ELF-1 (cell line): ENCODE results near the gene SRRM5.
"Not testable (repeated sequence)": the region's sequence is repeated elsewhere in the genome, so short reads cannot be mapped to it uniquely, and the experiment has no call there.

Experiments used
- DNase-seq: peaks from one replicate; pipeline ENCODE4 v3.0.0-alpha.2; 2016; ENCODE audit warnings: low read depth, low spot score

The SRRM5 gene

GRCh38 chr19:43616306-43616705 lies 4.4 kb downstream of the SRRM5 start:
- DNase-seq, result no peak

- DNase-seq, result no peak
Observed at GRCh38 chr19:43616954-43617353, 5.1 kb downstream of the SRRM5 start.

GRCh38 chr19:43618921-43619261 lies 7.0 kb downstream of the SRRM5 start:
- DNase-seq, result no peak

GRCh38 chr19:43619262-43620060 lies 7.6 kb downstream of the SRRM5 start, which contains the start of gene ZNF428:
Gene ZNF428, minus strand, starts transcription at chr19:43619629. Its CDS starts 5,325 bp downstream, at chr19:43614304.
- DNase-seq, result peak; percentile 99

GRCh38 chr19:43620061-43621001 lies 8.4 kb downstream of the SRRM5 start:
- DNase-seq, result no peak

- DNase-seq, result no peak
Observed at GRCh38 chr19:43622070-43622469, 10.2 kb downstream of the SRRM5 start.

GRCh38 chr19:43622956-43623355 lies 11.1 kb downstream of the SRRM5 start:
- DNase-seq, result no peak

- DNase-seq, result peak; percentile 94
Observed at GRCh38 chr19:43623889-43624670, 12.2 kb downstream of the SRRM5 start.

- peak; percentile 90 for DNase-seq
Observed at GRCh38 chr19:43624933-43625332, 13.0 kb downstream of the SRRM5 start.

GRCh38 chr19:43625918-43626579 lies 14.2 kb downstream of the SRRM5 start:
- peak; percentile 73 for DNase-seq

GRCh38 chr19:43626838-43627237 lies 14.9 kb downstream of the SRRM5 start:
- no peak for DNase-seq

GRCh38 chr19:43628646-43629326 lies 16.9 kb downstream of the SRRM5 start:
- no peak for DNase-seq

GRCh38 chr19:43631491-43631890 lies 19.6 kb downstream of the SRRM5 start:
- DNase-seq, result no peak

- no peak for DNase-seq
Observed at GRCh38 chr19:43633520-43633919, 21.6 kb downstream of the SRRM5 start.

GRCh38 chr19:43634068-43634467 lies 22.2 kb downstream of the SRRM5 start:
- DNase-seq, result no peak

GRCh38 chr19:43634506-43634871 lies 22.6 kb downstream of the SRRM5 start:
- no peak for DNase-seq

GRCh38 chr19:43634872-43635560 lies 23.1 kb downstream of the SRRM5 start:
- DNase-seq, result peak; percentile 52

- DNase-seq, result not testable (repeated sequence)
Observed at GRCh38 chr19:43635561-43635940, 23.7 kb downstream of the SRRM5 start.

GRCh38 chr19:43636121-43636683 lies 24.3 kb downstream of the SRRM5 start:
- no peak for DNase-seq
